Measurements from ENCODE around the gene NLRC5.

DNA sequence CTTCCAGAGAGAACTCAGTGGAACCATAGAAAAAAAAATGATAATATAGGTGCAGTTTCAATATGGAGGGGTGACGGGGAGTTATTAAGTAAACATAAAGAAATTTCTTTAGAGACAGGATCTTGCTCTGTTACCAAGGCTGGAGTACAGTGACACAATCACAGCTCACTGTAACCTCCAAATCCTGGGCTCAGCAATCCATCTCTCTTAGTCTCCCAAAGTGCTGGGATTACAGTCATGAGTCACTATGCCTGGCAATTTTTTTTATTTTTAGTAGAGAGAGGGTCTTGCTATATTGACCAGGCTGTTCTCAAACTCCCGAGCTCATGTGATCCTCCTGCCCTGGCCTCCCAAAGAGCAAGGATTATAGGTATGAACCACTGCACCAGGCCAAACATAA is 48.8 kb downstream of the NLRC5 start:
- TF ChIP-seq, protein P1, sequence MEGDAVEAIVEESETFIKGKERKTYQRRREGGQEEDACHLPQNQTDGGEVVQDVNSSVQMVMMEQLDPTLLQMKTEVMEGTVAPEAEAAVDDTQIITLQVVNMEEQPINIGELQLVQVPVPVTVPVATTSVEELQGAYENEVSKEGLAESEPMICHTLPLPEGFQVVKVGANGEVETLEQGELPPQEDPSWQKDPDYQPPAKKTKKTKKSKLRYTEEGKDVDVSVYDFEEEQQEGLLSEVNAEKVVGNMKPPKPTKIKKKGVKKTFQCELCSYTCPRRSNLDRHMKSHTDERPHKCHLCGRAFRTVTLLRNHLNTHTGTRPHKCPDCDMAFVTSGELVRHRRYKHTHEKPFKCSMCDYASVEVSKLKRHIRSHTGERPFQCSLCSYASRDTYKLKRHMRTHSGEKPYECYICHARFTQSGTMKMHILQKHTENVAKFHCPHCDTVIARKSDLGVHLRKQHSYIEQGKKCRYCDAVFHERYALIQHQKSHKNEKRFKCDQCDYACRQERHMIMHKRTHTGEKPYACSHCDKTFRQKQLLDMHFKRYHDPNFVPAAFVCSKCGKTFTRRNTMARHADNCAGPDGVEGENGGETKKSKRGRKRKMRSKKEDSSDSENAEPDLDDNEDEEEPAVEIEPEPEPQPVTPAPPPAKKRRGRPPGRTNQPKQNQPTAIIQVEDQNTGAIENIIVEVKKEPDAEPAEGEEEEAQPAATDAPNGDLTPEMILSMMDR (IDR thresholded peaks at IDR 0.05) = no peak
- TF ChIP-seq POLR2AphosphoS5 (IDR thresholded peaks at IDR 0.05) = no peak
